G401 (cell line): ENCODE results near the gene KIF6. TPM values are rescaled to one million over a fixed set of nuclear protein-coding genes. Genes with fewer than 3 reads are reported as not detected.
"Not testable (repeated sequence)": the region's sequence is repeated elsewhere in the genome, so short reads cannot be mapped to it uniquely, and the experiment has no call there.

Experiments used
- DNase-seq: peaks from one replicate; pipeline ENCODE4 v3.0.0-alpha.2; 2015; ENCODE audit warnings: low spot score
- in situ Hi-C: cut with HindIII; loops from 2 replicates; pipeline ENCODE4 v1.10.0; 2016; ENCODE audit warnings: low sequenced_read_pairs, mixed read lengths
- total RNA-seq: library from RNA; depleted of rRNA; stranded (reverse); fragments of >200 nt; shearing (Covaris generic); gene quantifications from 2 replicates; pipeline ENCODE4 v1.2.3, GENCODE V29; 2014

The KIF6 gene
- total RNA-seq, 1 experiment from 2014 or later: 0.20 TPM

- DNase-seq: no peak
- in situ Hi-C loops: no loop called here
These were observed 204.3 kb downstream of the KIF6 start for GRCh38 chr6:39520916-39521315.

- in situ Hi-C loops: no loop called here
- DNase-seq: no peak
These were observed 204.8 kb downstream of the KIF6 start for GRCh38 chr6:39520411-39520810.

- in situ Hi-C loops: no loop called here
- DNase-seq: no peak
These were observed 207.0 kb downstream of the KIF6 start for GRCh38 chr6:39518221-39518620.

- in situ Hi-C loops: no loop called here
- no peak for DNase-seq
These were observed 207.5 kb downstream of the KIF6 start for GRCh38 chr6:39517756-39518155.

GRCh38 chr6:39516471-39516870, 208.7 kb downstream of the KIF6 start:
- in situ Hi-C loops: no loop called here
- DNase-seq: no peak

GRCh38 chr6:39515471-39515870, 209.7 kb downstream of the KIF6 start:
- in situ Hi-C loops: no loop called here
- no peak for DNase-seq

GRCh38 chr6:39515006-39515405, 210.2 kb downstream of the KIF6 start:
- in situ Hi-C loops: no loop called here
- DNase-seq: no peak

- in situ Hi-C loops, DNase-seq: not testable (repeated sequence)
These were observed 215.4 kb downstream of the KIF6 start for GRCh38 chr6:39509831-39510230.

GRCh38 chr6:39508515-39508914, 216.7 kb downstream of the KIF6 start:
- DNase-seq: no peak
- in situ Hi-C loops: no loop called here

GRCh38 chr6:39507331-39507998, 217.7 kb downstream of the KIF6 start:
- in situ Hi-C loops: no loop called here

GRCh38 chr6:39502362-39502955, 222.7 kb downstream of the KIF6 start:
- in situ Hi-C loops, DNase-seq: not testable (repeated sequence)

More at GRCh38 chr6:39507331-39507998, 217.7 kb downstream of the KIF6 start:
- DNase-seq: no peak

- no peak for DNase-seq
- in situ Hi-C loops: no loop called here
These were observed 226.2 kb downstream of the KIF6 start for GRCh38 chr6:39499053-39499452.

- in situ Hi-C loops: no loop called here
- DNase-seq: no peak
These were observed 227.1 kb downstream of the KIF6 start for GRCh38 chr6:39498096-39498495.

- in situ Hi-C loops: no loop called here
- DNase-seq: no peak
These were observed 228.3 kb downstream of the KIF6 start for GRCh38 chr6:39496915-39497314.

GRCh38 chr6:39496456-39496855, 228.8 kb downstream of the KIF6 start:
- DNase-seq: no peak
- in situ Hi-C loops: no loop called here

- in situ Hi-C loops: no loop called here
- no peak for DNase-seq
These were observed 229.6 kb downstream of the KIF6 start for GRCh38 chr6:39495640-39496039.

- no peak for DNase-seq
- in situ Hi-C loops: no loop called here
These were observed 230.2 kb downstream of the KIF6 start for GRCh38 chr6:39494998-39495397.

GRCh38 chr6:39493777-39494176, 231.4 kb downstream of the KIF6 start:
- no peak for DNase-seq
- in situ Hi-C loops: no loop called here

GRCh38 chr6:39493174-39493573, 232.0 kb downstream of the KIF6 start:
- no peak for DNase-seq
- in situ Hi-C loops: no loop called here

- in situ Hi-C loops: no loop called here
- no peak for DNase-seq
These were observed 235.1 kb downstream of the KIF6 start for GRCh38 chr6:39490108-39490507.

- in situ Hi-C loops: no loop called here
- no peak for DNase-seq
These were observed 236.8 kb downstream of the KIF6 start for GRCh38 chr6:39488255-39488879.
